ENCODE measurements around the gene UBE2E3.

GRCh38 chr2:181070119-181070835 is 89.9 kb downstream of the UBE2E3 start:
- TF ChIP-seq CTCF (conservative IDR thresholded peaks at IDR 0.05): no peak
- no peak for TF ChIP-seq EZH2 (IDR thresholded peaks at IDR 0.05; ENCODE audit: low read depth)

Measured in PC-9 (cell line).